Lower leg skin (tissue), 4 donors: ENCODE data around the gene XIRP2. TPM values are rescaled to one million over a fixed set of nuclear protein-coding genes. Genes with fewer than 3 reads are reported as not detected.

ENCODE experiments used
- DNase-seq, 2 donors: peaks; one replicate each; pipeline ENCODE4 v3.0.0-alpha.2; 2019; ENCODE audit warnings: low spot score in 2 of 2
- H3K4me3 ChIP-seq: fragments of 200-600 bp; sonication (generic); 2 replicates; pipeline ENCODE4 v1.5.1; 2017; ENCODE audit warnings: mild to moderate bottlenecking, low read depth; ENCODE audit not compliant: poor library complexity, severe bottlenecking
- POLR2A ChIP-seq, 2 donors: fragments of 450-650 bp; IDR thresholded peaks; one replicate each; pipeline ENCODE4 v1.6.1; 2016 to 2017; ENCODE audit warnings: antibody characterized with exemption in 2 of 2, mild to moderate bottlenecking in 1 of 2, moderate library complexity in 1 of 2
- WGBS, 2 donors: methylation state at CpG; one replicate each; pipeline ENCODE4 v1.1.5; 2018; 5-methylcytosine and 5-hydroxymethylcytosine counted together
- intact Hi-C: fragments of 100-400 bp; cut with DNase I; formaldehyde crosslinking; loops from one replicate; pipeline ENCODE4 v1.15.0; 2023; ENCODE audit warnings: low total_unique reads
- total RNA-seq, 4 donors: library from RNA; depleted of rRNA; stranded (reverse); fragments of >200 nt; gene quantifications; one replicate each; pipeline ENCODE4 v1.1.0, GENCODE V29; 2016
- TF ChIP-seq, protein P1 (sequence below), 3 donors: fragments of 450-650 bp; IDR thresholded peaks; one replicate each; pipeline ENCODE4 v1.5.1; 2016; ENCODE audit warnings: antibody characterized with exemption in 3 of 3, mild to moderate bottlenecking in 3 of 3, moderate library complexity in 2 of 3

Gene XIRP2
- total RNA-seq, 4 donors from 2014 or later, result 0.06 TPM; not detected in 3

DNA sequence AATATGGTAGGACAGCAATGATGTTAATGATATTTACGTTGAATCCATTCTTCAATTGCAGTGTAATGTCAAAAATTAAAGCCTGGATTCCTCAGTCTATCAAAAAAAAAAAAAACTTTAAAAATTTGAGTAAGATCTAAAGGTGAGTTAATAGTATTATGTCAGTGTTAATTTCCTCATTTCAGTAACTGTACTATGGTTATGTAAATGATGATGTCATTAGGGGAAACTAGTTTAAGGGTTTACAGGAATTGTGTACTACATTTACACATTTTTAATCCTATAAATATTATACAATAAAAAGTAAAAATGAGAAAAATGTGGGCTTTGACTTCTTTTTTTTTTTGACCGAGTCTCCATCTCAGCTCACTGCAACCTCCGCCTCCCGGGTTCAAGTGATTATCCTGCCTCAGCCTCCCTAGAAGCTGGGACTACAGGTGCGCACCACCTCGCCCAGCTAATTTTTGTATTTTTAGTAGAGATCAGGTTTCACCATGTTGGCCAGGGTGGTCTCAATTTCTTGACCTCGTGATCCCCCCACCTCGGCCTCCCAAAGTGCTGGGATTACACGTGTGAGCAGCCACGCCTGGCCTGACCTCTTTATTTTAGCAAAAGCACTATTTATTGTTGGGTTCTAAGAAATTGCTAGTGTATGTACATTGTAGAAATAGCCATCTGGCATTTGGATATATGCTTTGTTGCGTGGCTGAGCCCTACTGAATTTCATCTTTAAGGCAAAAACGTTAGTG is 106.5 kb downstream of the XIRP2 start:
- TF ChIP-seq, protein P1, sequence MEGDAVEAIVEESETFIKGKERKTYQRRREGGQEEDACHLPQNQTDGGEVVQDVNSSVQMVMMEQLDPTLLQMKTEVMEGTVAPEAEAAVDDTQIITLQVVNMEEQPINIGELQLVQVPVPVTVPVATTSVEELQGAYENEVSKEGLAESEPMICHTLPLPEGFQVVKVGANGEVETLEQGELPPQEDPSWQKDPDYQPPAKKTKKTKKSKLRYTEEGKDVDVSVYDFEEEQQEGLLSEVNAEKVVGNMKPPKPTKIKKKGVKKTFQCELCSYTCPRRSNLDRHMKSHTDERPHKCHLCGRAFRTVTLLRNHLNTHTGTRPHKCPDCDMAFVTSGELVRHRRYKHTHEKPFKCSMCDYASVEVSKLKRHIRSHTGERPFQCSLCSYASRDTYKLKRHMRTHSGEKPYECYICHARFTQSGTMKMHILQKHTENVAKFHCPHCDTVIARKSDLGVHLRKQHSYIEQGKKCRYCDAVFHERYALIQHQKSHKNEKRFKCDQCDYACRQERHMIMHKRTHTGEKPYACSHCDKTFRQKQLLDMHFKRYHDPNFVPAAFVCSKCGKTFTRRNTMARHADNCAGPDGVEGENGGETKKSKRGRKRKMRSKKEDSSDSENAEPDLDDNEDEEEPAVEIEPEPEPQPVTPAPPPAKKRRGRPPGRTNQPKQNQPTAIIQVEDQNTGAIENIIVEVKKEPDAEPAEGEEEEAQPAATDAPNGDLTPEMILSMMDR (IDR thresholded peaks at IDR 0.05), result no peak
- no peak for TF ChIP-seq POLR2A (IDR thresholded peaks at IDR 0.05)
- H3K4me3 ChIP-seq, result no peak overlapping the region
- no peak for DNase-seq
- WGBS, 2 donors, result 89 to 90% methylated on average over 12 of the region's 12 CpGs
- intact Hi-C loops, result no loop called here

DNA sequence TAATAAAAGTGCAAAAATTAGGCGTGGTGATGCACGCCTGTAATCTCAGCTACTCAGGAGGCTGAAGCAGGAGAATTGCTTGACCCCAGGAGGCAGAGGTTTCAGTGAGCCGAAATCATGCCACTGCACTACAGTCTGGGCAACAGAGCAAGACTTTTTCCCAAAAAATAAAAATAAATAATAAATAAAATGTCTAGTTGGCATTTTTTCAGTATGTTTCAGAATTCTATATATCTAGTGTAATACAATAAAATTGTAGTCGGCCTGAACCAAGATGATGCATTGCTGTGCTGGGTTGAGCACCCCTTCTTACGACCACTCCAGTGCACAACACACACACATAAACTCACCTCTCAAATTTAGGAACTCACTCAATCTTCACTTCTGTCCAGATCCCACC is 108.2 kb downstream of the XIRP2 start:
- no peak for DNase-seq
- intact Hi-C loops, result no loop called here
- no peak overlapping the region for H3K4me3 ChIP-seq
- WGBS, 2 donors, result 88 to 93% methylated on average over 5 of the region's 5 CpGs
- TF ChIP-seq, protein P1 (IDR thresholded peaks at IDR 0.05), result no peak
- no peak for TF ChIP-seq POLR2A (IDR thresholded peaks at IDR 0.05)

DNA sequence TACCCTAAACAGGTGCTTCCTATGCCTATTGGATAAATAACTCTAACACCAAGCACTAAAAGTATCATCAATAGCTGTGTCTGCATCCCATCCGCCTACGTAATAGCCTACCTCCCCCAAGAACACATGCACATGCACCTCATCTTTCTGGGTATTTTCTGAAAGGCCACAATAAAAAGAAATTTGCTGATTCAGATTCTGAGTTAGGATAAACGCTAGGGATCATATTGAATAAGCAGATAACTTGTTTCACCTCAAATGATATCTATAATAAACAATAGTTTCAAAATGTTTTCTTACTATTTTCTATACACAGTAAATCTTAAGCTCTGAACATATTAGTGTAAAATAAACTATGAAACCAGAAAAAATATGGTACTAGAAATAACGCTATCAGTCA is 112.9 kb downstream of the XIRP2 start:
- no peak overlapping the region for H3K4me3 ChIP-seq
- no peak for DNase-seq
- TF ChIP-seq POLR2A (IDR thresholded peaks at IDR 0.05), result no peak
- TF ChIP-seq, protein P1 (IDR thresholded peaks at IDR 0.05), result no peak
- intact Hi-C loops, result no loop called here
- 80 to 87% methylated on average over 4 of the region's 4 CpGs for whole genome bisulfite sequencing, 2 donors

DNA sequence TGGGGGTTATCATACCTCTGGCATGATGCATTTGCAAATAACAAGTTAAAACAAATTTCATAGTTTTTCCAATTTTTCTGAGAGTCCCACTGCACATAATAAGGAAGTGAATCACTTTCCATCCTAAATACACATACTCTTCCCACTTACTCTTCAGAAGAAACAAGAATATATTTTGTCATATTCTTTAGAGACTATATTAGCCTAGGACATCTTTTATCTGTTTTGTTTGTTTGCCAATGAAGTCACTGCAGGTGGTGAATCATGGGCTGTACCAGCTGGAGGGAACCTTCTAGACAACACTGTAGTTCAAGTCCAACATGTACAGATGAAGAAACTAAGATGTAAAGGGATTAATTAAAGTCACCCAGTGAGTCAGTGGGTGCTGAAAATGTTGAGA is 116.8 kb downstream of the XIRP2 start:
- TF ChIP-seq, protein P1 (IDR thresholded peaks at IDR 0.05), result no peak
- TF ChIP-seq POLR2A (IDR thresholded peaks at IDR 0.05), result no peak
- H3K4me3 ChIP-seq, result no peak overlapping the region
- intact Hi-C loops, result no loop called here
- DNase-seq, result no peak

DNA sequence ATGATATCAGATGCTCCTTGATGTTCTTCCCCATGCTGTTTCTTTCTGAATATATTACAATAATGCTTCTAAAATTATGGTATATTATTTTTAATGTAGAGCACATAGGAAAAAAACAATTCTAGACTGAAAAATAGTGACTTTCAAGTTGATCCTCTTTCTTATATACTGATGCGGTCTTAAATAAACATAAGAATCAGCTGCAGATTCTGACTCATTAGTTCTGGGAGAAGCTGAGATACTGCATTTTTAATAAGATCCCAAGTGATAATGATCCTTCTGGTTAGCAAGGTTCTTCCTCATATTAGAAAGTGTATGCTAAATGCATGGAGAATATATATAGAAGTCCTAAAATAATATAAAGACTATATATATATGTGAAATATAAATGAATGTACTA is 124.9 kb downstream of the XIRP2 start:
- TF ChIP-seq, protein P1 (IDR thresholded peaks at IDR 0.05), result no peak
- no peak for TF ChIP-seq POLR2A (IDR thresholded peaks at IDR 0.05)
- intact Hi-C loops, result no loop called here
- 94 to 98% methylated on average over 1 of the region's 1 CpG for WGBS, 2 donors
- no peak overlapping the region for H3K4me3 ChIP-seq
- DNase-seq, result no peak

DNA sequence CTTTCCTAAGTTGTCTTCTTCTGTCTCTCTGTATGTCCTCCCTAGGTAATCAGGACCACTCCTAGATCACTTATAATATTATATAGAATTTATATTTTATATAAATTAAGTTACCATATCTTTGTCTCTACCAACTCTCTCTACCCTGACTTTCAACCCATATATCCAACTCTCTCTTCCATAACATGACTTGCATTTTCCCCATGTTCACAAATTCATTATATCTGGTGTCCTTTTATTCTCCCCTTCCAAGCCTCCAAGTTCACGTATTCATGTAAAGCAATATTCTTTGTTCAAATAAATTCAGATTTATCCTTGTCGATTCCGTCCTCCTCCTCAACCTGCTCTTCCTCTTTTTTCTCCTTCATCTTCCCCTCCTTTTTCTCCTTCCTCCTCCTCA is 127.5 kb downstream of the XIRP2 start:
- H3K4me3 ChIP-seq, result no peak overlapping the region
- no peak for DNase-seq
- TF ChIP-seq, protein P1 (IDR thresholded peaks at IDR 0.05), result no peak
- no peak for TF ChIP-seq POLR2A (IDR thresholded peaks at IDR 0.05)
- intact Hi-C loops, result no loop called here
- WGBS, 2 donors, result 88 to 96% methylated on average over 3 of the region's 3 CpGs
